ENCODE measurements around the gene GPAT3.

- TF ChIP-seq CTCF (IDR thresholded peaks at IDR 0.05) (no peak), POLR2A (IDR thresholded peaks at IDR 0.05; ENCODE audit: low read depth) (no peak), EP300 (IDR thresholded peaks at IDR 0.05) (no peak)
These were observed 89.9 kb downstream of the GPAT3 start for GRCh38 chr4:83625821-83626220.

Measured in esophagus muscularis mucosa (tissue), 4 donors.